Measurements from ENCODE around the gene STAT4.

The STAT4 gene

DNA sequence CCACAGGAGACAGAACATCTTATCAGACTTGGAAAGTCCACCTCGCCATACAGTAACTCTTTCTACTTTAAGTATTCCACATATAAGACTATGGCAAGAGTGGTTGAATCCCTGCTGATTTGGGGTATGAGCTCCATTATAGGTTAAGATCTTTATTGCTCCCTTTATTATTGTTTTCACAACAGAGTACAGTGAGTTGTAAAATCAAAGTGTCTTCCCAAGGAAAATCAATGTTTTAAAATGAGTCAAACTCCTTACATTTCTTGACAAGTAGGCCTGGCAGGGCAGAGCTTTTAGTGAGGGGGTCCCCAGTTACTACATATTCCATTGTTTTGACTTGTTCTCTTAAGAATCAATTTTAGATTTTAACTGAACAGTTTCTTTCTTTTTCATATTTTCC, 87.2 kb downstream of the STAT4 start:
- TF ChIP-seq ZNF16 (tag by site-specific recombination; IDR thresholded peaks at IDR 0.05; ENCODE audit: low read depth) (no peak), ZNF366 (tag by site-specific recombination; conservative IDR thresholded peaks at IDR 0.05) (no peak), TCF7L2 (IDR thresholded peaks at IDR 0.05; ENCODE audit: borderline replicate concordance, low read depth, low read length) (0 out of 2 replicates have a peak, but pooled peaks have one; percentile 23), ZNF558 (tag by site-specific recombination; IDR thresholded peaks at IDR 0.05) (no peak), GFI1B (tag by site-specific recombination; IDR thresholded peaks at IDR 0.05) (no peak), ZNF777 (tag by site-specific recombination; IDR thresholded peaks at IDR 0.05; ENCODE audit: borderline replicate concordance) (no peak), WT1 (tag by site-specific recombination; IDR thresholded peaks at IDR 0.05) (no peak), ZNF248 (tag by site-specific recombination; IDR thresholded peaks at IDR 0.05) (no peak)
- TF ChIP-seq, protein P1, sequence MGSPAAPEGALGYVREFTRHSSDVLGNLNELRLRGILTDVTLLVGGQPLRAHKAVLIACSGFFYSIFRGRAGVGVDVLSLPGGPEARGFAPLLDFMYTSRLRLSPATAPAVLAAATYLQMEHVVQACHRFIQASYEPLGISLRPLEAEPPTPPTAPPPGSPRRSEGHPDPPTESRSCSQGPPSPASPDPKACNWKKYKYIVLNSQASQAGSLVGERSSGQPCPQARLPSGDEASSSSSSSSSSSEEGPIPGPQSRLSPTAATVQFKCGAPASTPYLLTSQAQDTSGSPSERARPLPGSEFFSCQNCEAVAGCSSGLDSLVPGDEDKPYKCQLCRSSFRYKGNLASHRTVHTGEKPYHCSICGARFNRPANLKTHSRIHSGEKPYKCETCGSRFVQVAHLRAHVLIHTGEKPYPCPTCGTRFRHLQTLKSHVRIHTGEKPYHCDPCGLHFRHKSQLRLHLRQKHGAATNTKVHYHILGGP (tag by site-specific recombination; IDR thresholded peaks at IDR 0.05): peak; percentile 95
- TF ChIP-seq, protein P2, sequence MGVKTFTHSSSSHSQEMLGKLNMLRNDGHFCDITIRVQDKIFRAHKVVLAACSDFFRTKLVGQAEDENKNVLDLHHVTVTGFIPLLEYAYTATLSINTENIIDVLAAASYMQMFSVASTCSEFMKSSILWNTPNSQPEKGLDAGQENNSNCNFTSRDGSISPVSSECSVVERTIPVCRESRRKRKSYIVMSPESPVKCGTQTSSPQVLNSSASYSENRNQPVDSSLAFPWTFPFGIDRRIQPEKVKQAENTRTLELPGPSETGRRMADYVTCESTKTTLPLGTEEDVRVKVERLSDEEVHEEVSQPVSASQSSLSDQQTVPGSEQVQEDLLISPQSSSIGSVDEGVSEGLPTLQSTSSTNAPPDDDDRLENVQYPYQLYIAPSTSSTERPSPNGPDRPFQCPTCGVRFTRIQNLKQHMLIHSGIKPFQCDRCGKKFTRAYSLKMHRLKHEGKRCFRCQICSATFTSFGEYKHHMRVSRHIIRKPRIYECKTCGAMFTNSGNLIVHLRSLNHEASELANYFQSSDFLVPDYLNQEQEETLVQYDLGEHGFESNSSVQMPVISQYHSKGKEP (tag by site-specific recombination; IDR thresholded peaks at IDR 0.05): no peak
- no peaks in the 10 kb centered on the region for H3K9me3 ChIP-seq (ENCODE audit: control insufficient read depth, insufficient read depth, low read depth, low read length)
- no peak overlapping the region for H3K27ac ChIP-seq (ENCODE audit: extremely low read depth, low read depth, low read length)
- no peak overlapping the region for H3K4me3 ChIP-seq (ENCODE audit: low read depth, low read length)
- H3K36me3 ChIP-seq (ENCODE audit: control insufficient read depth in 2 of 2, insufficient read depth in 1 of 2, low read length in 2 of 2): no peaks in the 10 kb centered on the region
- peaks cover 13% of the 10 kb centered on the region; the same call in 1 of the 2 replicates for H3K4me1 ChIP-seq (ENCODE audit: control insufficient read depth, insufficient read depth, low read length)
- ChIA-PET POLR2A (no interaction called here), CTCF (interaction anchor here (1.0 kb wide), 2 partner anchors 11 to 154 kb away, joined by 3 to 4 read pairs; no protein-coding TSS in a partner anchor)

DNA sequence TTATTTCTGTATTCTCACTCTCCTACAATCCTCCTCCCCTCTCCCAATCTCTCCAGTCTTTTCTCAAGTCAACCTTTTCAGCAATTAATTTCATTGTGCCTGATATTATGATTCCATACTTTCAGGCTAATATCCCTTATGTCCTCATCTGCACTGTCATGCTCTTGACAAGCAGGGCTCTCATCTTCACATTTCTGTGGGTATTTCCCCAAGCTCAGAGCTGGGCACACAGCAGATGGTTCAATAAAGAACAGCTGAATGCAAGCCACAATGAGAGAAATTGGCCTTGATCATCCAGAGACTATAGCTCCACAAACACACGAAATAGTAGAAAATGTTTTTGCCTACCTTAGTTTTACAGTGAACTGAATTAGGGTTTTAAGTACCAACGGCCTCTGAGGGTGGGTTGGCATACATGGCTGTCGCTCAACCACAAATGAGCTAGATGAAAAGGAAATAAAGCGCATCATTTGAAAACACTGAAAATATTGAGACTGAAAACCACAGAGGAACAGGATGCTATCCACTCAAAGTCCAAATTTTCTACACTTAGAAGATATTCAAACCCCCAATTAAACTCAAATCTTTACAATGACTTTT, 89.3 kb downstream of the STAT4 start:
- Histone ChIP-seq H3K9me3 (ENCODE audit: control insufficient read depth, insufficient read depth, low read depth, low read length) (no peaks in the 10 kb centered on the region), H3K27ac (ENCODE audit: extremely low read depth, low read depth, low read length) (no peak overlapping the region), H3K4me3 (ENCODE audit: low read depth, low read length) (no peak overlapping the region), H3K36me3 (ENCODE audit: control insufficient read depth in 2 of 2, insufficient read depth in 1 of 2, low read length in 2 of 2) (no peaks in the 10 kb centered on the region), H3K4me1 (ENCODE audit: control insufficient read depth, insufficient read depth, low read length) (peaks cover 7% of the 10 kb centered on the region; the same call in 1 of the 2 replicates)
- POLR2A ChIA-PET: no interaction called here
- TF ChIP-seq ZNF404 (tag by site-specific recombination; IDR thresholded peaks at IDR 0.05) (no peak), ZNF221 (tag by site-specific recombination; IDR thresholded peaks at IDR 0.05; ENCODE audit: borderline replicate concordance) (no peak), ZBTB48 (tag by site-specific recombination; IDR thresholded peaks at IDR 0.05) (no peak), WT1 (tag by site-specific recombination; IDR thresholded peaks at IDR 0.05) (no peak), ZNF335 (tag by site-specific recombination; conservative IDR thresholded peaks at IDR 0.05) (no peak), ZNF202 (tag by site-specific recombination; IDR thresholded peaks at IDR 0.05; ENCODE audit: borderline replicate concordance) (no peak), ZNF585B (tag by site-specific recombination; IDR thresholded peaks at IDR 0.05) (no peak), YY2 (tag by site-specific recombination; IDR thresholded peaks at IDR 0.05) (no peak), SALL2 (tag by site-specific recombination; IDR thresholded peaks at IDR 0.05; ENCODE audit: borderline replicate concordance) (no peak), ZNF621 (tag by site-specific recombination; IDR thresholded peaks at IDR 0.05) (no peak), ZNF174 (tag by site-specific recombination; IDR thresholded peaks at IDR 0.05) (no peak), ZBTB7A (tag by site-specific recombination; IDR thresholded peaks at IDR 0.05; ENCODE audit: low read depth) (no peak), ZNF626 (tag by site-specific recombination; IDR thresholded peaks at IDR 0.05) (no peak), ZEB2 (tag by site-specific recombination; IDR thresholded peaks at IDR 0.05) (no peak), OSR2 (tag by site-specific recombination; IDR thresholded peaks at IDR 0.05) (no peak)
- TF ChIP-seq, protein P3, sequence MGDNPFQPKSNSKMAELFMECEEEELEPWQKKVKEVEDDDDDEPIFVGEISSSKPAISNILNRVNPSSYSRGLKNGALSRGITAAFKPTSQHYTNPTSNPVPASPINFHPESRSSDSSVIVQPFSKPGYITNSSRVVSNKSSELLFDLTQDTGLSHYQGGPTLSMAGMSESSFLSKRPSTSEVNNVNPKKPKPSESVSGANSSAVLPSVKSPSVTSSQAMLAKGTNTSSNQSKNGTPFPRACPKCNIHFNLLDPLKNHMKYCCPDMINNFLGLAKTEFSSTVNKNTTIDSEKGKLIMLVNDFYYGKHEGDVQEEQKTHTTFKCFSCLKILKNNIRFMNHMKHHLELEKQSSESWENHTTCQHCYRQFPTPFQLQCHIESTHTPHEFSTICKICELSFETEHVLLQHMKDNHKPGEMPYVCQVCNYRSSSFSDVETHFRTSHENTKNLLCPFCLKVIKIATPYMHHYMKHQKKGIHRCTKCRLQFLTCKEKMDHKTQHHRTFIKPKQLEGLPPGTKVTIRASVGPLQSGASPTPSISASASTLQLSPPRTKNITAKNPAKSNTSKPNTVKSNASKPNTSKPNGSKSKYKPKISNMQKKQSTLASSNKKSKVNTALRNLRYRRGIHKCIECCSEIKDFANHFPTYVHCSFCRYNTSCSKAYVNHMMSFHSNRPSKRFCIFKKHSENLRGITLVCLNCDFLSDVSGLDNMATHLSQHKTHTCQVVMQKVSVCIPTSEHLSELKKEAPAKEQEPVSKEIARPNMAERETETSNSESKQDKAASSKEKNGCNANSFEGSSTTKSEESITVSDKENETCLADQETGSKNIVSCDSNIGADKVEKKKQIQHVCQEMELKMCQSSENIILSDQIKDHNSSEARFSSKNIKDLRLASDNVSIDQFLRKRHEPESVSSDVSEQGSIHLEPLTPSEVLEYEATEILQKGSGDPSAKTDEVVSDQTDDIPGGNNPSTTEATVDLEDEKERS (tag by site-specific recombination; IDR thresholded peaks at IDR 0.05): no peak
- TF ChIP-seq, protein P4, sequence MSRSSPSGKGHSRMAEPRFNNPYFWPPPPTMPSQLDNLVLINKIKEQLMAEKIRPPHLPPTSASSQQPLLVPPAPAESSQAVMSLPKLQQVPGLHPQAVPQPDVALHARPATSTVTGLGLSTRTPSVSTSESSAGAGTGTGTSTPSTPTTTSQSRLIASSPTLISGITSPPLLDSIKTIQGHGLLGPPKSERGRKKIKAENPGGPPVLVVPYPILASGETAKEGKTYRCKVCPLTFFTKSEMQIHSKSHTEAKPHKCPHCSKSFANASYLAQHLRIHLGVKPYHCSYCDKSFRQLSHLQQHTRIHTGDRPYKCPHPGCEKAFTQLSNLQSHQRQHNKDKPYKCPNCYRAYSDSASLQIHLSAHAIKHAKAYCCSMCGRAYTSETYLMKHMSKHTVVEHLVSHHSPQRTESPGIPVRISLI (tag by site-specific recombination; IDR thresholded peaks at IDR 0.05): no peak
- CTCF ChIA-PET: interaction anchor here (1.0 to 2.1 kb wide), 2 partner anchors 9 to 94 kb away, joined by 3 to 11 read pairs; no protein-coding TSS in a partner anchor

Data from HEK293 (cell line).